HG03039 (cell line): ENCODE data around the gene ADAMTS15.

ENCODE experiments used
- ATAC-seq: cut with Tn5 transposase; IDR thresholded peaks from one replicate; pipeline ENCODE4 v1.9.1; 2021; ENCODE audit warnings: mild to moderate bottlenecking, moderate library complexity; ENCODE audit not compliant: unreplicated experiment

The ADAMTS15 gene

DNA sequence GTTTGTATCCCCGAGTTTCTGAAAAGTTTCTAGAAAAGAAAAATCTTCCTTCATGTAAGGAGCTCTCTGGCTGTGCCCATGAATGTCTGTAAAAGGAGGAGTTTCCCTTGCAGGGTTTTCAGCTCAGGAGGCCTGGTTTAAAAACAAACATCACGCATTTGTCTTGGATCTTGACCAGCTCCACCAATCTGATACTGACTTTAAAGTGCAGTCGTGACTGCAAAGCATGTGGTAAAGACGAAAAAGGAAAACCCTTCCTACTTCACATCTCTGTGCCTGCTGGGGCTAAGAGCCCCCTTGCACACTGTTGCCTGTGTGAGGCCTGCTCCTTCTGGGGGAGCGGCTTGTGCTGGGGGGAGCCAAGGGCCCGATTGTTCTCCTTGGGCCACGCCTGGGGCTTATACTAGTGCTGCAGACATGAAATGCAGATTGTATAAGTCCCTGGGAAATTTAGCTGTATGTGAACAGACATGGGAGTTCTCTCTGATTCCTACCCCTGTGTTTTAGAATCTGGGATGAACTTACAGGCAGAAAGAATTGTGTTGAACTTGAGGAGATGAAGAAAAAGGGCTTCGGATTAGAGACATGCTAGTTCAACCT, 62.1 kb downstream of the ADAMTS15 start:
- no peak for ATAC-seq

DNA sequence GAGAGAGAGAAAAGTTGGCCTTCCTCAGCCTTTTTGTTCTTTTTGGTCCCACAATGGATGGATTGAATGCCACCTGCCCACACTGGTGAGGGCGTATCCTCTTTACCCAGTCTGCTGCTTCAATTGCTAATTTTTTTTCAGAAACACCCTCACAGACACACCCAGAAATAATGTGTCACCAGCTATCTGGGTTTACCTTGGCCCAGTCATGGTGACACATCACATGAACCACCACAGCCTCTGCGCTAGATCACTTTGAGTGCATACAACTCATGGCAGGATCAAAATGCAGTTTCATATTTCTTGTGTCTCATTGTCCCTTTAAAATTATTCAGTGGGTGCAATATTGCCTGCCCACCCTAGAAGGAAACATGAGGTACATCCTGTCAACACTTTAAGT, 63.3 kb downstream of the ADAMTS15 start:
- ATAC-seq, result no peak

DNA sequence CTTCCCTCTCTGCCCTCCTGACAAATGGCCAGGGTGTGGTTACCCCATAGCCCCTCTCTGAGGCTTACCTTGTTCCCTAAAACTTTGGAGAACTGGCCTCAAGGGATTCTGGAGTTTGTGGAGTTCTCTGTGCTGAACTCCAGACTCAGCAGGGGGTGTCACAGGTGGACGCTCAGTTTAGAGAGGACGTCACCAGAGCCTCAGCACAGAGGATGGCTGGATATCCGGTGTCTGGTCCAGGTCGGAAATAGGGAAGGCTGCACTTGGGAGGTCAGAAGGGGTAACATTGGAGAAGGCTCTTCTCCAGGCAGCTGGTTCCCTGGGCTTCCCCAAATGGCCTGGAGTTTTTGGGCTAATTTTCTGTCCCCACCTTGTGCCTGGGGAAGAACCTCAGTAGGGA, 64.2 kb downstream of the ADAMTS15 start:
- no peak for ATAC-seq

DNA sequence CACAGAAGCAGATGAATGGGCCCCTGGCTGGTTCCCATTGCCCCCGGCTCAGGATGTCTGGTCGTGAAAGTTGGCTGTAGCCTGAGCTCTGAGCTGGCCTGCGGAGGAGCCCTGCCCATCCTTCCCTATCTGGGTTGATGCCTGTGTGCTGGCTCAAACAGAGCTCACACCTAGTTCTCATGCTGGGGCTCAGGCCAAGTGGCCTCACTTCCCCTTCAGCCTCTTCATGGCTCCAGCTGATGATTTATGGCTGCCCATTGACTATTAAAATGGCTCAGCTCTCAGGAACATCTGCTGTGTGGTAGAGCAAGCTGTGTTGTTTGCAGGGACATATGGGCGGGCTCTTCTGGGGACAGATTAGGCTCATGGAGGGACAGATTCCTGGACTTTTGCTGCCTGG, 64.7 kb downstream of the ADAMTS15 start:
- ATAC-seq, result no peak

DNA sequence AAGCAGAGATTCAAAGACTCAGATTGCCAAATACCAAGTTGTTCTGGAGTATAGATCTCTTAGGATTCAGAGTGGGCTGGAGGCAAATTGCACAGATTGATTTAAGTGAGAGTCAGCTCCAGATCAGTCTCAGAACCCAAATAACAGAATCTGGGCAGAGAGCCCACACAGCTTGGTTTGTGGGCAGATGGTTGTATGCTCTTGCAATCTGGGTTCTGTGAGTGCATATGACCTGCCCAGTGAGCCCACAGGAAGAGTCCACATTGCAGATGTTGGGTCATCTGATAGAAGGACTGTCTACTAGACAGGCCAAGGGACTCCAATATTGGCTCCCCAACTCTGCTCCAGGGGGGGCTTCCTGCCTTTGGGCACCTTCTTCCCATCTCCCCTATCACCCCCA, 65.9 kb downstream of the ADAMTS15 start:
- no peak for ATAC-seq

DNA sequence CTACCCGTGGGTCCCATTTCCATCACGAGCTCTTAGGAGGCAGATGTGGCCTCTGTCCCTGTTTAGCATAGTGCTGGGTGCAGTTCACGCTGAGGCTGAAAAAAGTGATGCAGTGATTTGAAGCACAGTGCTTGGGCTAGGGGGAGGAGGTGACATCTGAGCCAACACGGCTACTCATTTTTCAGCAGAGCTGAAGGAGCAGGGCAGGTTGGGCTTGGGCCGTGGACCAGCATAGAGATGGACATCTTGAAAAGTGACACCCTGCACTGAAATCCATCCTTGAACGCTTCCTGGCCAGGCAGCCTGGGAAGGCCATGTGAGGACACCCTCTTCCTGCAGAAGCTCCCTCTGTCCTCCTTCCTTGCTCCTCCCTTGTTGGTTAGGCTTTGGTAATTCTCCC, 66.4 kb downstream of the ADAMTS15 start:
- no peak for ATAC-seq

DNA sequence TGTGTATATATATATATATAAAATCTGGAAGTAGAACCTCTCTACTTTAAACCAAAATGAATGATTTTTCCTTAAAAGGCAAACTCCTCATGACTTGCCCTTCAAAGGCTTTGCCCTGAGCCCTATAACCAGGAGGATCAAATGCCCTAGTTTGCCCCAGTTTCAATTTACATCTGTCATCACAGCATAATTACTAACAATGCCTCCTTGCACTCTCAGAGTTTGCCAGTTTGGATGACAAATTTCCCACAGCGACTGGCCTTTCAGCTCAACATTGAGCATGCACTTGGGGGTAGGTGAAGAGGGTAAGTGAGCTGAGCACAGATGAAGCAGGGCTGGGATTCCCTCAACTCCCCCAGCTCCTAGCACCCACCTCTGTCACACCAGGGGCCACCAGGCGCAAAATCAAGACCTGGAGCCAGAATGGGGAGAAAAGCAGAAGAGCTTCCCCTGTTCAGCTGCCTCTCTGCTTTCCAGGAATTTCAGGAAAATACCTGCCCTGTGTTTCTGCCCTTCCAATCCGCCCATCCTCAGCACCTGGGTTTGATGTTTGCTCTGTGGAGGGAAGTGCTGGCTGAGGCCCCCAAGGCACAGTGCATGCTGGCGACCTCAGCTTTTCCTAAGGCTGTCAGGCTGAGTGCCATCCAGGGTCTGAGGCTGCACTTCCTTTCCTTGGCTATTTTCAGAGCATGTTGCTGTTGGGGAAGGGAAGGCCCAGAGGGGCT, 67.5 kb downstream of the ADAMTS15 start:
- no peak for ATAC-seq

DNA sequence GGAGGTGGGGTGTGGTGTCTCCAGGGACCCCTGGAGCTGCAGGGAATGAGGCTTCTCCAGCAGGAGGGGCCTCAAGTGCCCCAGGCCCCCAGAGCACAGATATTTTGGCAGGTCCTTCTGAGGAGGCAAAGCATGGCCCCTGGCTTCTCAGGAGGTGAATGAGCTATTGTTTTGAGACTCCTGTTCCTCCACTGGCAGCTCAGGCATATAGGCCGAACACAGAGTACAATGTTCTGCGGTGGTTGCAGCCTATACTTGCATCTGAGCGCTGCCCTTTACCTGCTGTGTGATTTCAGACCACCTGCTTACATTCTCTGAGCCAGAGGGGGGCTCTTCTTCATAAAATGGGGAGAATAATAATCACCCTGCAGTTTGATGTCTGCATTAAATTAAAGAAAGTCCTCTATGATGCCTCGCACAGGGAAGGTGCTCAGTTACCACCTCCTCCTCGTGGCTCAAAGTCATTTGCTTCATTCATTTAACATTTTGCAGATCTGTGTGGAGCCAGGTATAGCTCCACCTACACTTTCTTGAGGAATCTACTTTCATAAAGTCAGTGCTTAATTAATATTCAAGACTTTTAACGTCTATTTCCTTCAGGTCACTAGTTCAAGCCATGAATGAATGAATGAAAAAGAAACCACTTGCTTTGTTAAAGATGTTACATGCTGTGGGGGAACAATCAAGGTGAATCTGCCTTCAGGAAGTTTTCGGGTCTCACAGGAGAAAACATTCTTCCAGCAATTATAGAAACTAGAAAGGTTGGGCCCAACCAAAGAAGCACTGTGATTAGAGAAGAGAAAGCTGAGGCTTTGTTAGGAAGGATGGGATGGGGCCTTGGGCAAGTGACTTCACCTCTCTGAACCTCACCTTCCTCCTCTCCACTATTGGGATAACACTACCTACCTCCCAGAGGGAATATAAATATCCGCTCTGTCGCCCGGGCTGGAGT, 68.4 kb downstream of the ADAMTS15 start:
- no peak for ATAC-seq

DNA sequence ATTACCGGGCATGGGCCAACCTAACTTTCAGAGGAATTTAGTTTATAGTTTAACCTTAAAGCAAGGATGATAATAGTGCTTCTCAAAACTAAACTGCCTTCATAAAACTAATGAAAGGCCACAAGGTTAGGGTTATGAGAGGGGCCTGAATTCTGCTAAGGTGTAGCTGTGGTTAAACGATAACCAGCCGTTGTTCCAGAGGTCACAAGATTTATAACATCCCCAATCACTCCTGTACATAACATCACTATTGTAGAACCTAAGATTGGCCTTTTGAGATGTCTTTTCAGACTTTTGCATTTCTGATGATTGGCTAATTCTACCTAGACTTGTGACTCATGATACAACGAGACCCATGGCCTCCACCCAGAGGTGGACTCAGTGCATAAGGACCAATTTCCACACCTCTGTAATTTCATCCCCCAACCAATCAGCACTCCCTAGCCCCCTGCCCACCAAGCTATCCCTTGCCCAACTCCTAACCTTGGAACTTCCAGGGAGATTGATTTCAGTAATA, 69.8 kb downstream of the ADAMTS15 start:
- ATAC-seq, result no peak

DNA sequence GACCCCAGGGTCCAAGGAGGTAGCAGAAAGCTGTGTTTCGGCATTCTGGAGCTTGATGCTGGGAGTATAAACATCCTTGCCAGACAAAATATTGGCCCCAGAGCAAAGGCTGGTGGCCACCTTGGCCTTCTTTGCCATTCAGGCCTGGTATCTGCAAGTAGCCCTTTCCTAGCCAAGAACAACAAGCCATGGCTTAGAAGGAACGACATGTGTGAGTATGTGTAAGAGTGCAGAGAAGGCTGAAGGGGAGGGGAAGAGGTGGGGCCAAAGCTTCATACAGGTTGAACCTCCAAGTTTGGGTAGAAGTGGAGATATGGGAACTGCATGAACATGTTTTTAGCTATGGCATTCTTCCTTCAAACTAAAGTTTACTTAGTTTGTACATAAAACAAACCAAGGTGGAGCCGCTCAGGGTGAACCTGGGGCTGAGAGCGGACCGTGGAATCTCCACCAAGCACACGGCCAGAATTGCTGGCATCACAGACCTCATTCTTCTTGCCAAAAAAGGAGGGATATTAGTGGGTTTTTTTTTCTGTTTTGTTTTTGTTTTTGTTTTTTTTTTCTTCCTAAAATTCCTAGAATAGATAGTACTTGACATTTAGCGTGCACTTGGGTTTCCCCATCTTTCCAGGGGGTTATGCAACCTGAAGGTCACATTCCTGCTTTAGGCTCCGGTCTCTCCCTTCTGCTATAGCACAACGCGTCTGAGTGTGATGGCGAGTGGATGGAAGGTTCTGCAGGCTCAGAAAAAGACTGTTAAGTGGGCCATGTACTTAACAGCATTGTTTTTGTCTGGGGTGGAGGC, 70.9 kb downstream of the ADAMTS15 start:
- ATAC-seq, result no peak

DNA sequence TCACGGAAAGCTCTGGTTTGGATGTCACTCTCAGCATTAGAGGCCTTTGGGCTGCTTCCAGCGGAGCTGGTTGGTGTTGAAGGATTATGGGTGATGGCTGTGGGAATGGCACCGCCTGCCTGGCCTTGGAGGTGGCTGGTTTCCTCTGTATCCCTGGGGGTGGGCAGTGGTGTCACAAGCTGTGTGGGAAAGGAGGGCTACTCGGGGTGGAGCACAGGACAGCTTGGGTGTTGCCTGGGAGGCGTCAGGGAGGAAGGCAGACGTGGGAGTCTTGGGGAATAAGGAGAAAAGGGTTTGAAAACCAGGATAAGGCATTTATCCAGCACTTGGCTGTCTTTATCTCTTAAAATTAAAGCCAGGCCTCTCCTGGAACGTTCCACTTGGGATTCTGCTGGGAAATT, 71.8 kb downstream of the ADAMTS15 start:
- no peak for ATAC-seq

DNA sequence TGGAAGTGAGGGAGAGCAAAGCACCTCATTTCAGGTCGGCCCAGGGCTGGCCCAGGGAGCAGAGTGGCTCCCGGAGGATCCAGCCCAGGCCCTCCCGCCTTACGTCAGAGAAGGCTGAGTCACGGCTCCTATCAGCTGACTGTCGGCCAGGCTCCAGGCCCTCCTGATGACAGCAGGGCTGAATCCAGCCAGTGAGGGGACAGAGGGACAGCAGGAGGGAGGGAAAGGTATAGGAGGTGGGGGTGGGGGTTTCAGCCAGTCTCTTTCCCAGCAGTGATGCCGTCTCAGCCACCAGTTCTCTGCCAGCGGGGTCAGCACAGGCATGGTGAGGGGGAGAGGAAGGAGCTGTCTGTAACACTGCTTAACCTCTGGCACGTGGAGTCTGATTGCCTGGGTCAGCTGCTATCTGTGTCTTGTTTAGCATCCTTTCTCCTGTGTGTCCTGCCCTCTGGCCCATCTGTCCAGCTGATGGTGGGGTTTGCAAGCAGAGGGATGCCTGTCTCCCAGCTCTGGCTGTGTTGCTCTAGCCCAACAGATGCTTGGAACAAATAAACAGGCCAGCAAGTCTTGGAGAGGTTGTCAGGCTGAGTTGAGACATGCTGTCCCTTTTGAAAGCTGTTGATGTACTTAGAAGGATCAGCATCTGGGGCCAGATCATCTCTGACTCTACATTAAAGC, 74.0 kb downstream of the ADAMTS15 start:
- ATAC-seq, result no peak

DNA sequence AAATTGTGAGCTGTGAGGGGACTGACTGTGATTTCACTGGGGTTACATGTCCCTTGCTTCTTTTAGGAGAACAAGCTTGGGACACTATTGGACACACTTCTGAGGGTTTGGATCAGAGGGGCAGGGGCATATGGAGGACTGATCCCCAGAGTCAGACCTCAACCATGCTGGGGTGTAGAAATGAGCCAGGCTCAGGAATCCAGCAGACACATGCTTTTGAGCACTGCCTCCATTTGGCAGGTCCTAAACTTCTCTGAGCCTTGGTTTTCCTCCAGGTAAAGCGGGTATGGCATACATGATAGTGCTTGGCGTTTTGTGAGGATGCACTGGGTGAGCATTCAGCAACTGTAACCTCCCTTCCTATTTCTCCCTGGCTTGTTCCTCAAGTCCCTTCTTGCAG, 74.7 kb downstream of the ADAMTS15 start:
- no peak for ATAC-seq

DNA sequence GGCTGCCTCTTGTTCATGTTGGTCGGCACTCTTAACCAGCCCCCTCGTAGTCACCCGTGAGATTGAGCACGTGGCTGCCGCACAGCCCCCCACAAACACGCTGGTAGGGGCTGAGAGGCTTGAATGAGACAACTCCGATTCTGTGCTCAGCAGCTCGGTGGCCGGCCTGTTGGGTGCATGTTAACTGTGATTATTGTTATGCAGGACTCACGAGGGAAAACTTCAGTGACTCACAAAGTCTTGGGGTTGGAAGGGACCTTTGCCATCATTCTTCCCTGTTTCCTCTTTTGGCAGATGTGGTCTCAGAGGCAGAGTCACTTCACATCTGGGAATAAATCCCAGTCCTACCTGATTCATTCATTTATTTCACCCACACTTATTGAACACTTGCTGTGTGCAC, 75.2 kb downstream of the ADAMTS15 start:
- ATAC-seq, result no peak

DNA sequence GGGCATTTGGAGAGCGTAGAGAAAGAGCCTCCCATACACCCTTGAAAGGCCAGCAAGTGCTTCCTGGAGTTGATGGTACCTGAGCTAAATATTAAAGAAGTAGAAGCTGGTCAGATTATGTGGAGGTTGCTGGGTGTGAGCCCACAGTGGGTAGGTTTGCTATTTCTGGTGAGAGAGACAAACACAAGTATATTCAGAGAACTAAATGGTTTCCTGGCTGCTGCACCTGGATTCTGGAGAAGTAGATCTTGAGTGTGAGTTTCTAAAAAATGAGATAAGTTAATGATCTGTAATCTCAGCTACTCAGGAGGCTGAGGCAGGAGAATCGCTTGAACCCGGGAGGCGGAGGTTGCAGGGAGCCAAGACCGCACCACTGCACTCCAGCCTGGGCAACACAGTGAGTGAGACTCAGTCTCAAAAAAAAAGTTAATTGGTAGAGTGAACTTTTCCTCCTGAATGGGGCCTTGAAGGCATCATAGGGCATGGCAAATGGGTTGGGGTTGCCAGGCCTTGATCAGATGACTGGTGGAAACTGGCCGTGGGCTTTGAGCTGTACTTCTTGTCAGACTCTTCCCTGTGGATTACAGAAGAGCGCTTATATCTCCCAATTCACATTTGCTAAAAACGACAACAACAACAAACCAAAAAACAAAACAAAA, 75.8 kb downstream of the ADAMTS15 start:
- no peak for ATAC-seq

DNA sequence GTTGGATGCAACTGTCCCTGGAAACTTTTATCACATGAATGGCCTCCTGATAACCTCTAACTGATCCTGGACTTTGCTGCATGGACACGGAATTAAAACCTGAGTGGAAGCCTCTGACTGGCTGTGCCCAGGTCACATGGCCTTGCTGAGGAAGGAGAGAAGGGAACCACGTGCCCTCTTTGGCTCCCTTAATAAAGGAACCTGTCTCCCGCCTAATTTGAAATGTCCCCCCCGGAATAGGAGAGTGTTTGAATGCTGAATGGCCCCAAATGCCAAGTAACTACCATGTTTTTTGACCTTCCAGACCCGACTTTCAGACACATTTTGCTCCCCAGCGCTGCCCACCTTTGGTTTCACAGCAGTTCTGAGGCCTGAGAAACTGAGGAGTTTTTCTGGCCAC, 76.9 kb downstream of the ADAMTS15 start:
- ATAC-seq, result no peak
